NB4 (cell line): ENCODE measurements around the gene BPIFA1.

Source experiments
- MAX ChIP-seq: IDR thresholded peaks from 2 replicates; pipeline ENCODE4 v1.6.1; 2011; ENCODE audit warnings: low read depth, low read length
- MYC ChIP-seq: IDR thresholded peaks from 2 replicates; pipeline ENCODE4 v1.6.1; 2011; ENCODE audit warnings: low read depth, low read length
- POLR2A ChIP-seq: IDR thresholded peaks from 2 replicates; pipeline ENCODE4 v1.6.1; 2011; ENCODE audit warnings: mild to moderate bottlenecking; ENCODE audit not compliant: insufficient read length; ENCODE audit errors: extremely low read depth
- TF ChIP-seq, protein P1 (sequence below): IDR thresholded peaks from one replicate; pipeline ENCODE4 v1.5.1; 2012; ENCODE audit warnings: low read depth, low read length

DNA sequence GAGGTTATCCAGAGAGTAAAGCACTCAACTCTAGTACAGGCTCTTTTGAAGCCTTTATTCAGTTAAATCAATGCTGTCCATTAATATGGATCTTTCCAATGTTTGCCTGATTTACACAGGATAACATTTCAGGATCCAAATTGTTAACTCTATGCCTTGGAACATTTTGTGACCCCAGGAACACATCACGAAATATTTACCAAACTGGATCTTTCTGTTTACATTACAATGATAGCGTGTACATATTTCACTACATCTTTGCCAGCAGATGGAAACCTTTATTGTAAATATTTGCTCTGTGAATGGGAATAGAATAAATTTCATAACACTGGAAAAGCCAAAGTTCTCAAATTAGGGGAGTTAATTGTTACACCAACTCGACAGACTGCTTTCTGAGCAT, 44.3 kb upstream of the BPIFA1 start:
- TF ChIP-seq POLR2A: no peak
- TF ChIP-seq, protein P1, sequence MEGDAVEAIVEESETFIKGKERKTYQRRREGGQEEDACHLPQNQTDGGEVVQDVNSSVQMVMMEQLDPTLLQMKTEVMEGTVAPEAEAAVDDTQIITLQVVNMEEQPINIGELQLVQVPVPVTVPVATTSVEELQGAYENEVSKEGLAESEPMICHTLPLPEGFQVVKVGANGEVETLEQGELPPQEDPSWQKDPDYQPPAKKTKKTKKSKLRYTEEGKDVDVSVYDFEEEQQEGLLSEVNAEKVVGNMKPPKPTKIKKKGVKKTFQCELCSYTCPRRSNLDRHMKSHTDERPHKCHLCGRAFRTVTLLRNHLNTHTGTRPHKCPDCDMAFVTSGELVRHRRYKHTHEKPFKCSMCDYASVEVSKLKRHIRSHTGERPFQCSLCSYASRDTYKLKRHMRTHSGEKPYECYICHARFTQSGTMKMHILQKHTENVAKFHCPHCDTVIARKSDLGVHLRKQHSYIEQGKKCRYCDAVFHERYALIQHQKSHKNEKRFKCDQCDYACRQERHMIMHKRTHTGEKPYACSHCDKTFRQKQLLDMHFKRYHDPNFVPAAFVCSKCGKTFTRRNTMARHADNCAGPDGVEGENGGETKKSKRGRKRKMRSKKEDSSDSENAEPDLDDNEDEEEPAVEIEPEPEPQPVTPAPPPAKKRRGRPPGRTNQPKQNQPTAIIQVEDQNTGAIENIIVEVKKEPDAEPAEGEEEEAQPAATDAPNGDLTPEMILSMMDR: no peak
- TF ChIP-seq MYC: no peak
- no peak for TF ChIP-seq MAX
